Measurements from ENCODE around the gene LYST.

The LYST gene

GRCh38 chr1:235832011-235832410 lies 34.7 kb downstream of the LYST start:
- Histone ChIP-seq H3K36me3 (ENCODE audit: control insufficient read depth, insufficient read depth, low read length) (no peaks in the 10 kb centered on the region), H3K27me3 (replicated peaks; ENCODE audit: control insufficient read depth, insufficient read depth, low read length) (no peaks in the 10 kb centered on the region), H3K4me3 (replicated peaks; ENCODE audit: low read depth, low read length) (no peak overlapping the region)
- no peak for DNase-seq (ENCODE audit: extremely low read depth, insufficient read length)
- no peak for TF ChIP-seq CTCF (IDR thresholded peaks at IDR 0.05; ENCODE audit: insufficient read depth, low read length, poor library complexity, severe bottlenecking)

DNA sequence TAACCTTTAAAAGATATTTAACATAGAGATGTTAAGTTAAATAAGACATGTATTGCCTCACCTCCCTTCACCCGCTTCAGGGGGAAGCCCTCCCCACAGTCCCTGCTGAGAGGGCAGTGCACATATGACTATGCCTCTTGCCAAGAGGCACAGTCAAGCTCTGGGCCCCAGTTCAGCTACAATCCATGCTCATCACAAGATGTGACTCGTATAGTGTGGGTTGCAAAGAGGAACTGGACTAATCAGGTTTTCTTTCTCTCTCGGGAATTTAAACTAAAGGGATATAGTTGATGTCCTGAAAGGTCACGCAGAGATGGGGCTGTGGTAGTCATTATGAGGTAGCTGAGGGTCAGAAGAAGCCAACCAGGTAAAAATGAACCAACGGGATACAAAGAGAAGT lies 35.6 kb downstream of the LYST start:
- peak; percentile 22 for DNase-seq (ENCODE audit: extremely low read depth, insufficient read length)
- Histone ChIP-seq H3K27me3 (replicated peaks; ENCODE audit: control insufficient read depth, insufficient read depth, low read length) (no peaks in the 10 kb centered on the region), H3K36me3 (ENCODE audit: control insufficient read depth, insufficient read depth, low read length) (no peaks in the 10 kb centered on the region), H3K4me3 (replicated peaks; ENCODE audit: low read depth, low read length) (no peak overlapping the region)
- TF ChIP-seq CTCF (IDR thresholded peaks at IDR 0.05; ENCODE audit: insufficient read depth, low read length, poor library complexity, severe bottlenecking), result no peak

DNA sequence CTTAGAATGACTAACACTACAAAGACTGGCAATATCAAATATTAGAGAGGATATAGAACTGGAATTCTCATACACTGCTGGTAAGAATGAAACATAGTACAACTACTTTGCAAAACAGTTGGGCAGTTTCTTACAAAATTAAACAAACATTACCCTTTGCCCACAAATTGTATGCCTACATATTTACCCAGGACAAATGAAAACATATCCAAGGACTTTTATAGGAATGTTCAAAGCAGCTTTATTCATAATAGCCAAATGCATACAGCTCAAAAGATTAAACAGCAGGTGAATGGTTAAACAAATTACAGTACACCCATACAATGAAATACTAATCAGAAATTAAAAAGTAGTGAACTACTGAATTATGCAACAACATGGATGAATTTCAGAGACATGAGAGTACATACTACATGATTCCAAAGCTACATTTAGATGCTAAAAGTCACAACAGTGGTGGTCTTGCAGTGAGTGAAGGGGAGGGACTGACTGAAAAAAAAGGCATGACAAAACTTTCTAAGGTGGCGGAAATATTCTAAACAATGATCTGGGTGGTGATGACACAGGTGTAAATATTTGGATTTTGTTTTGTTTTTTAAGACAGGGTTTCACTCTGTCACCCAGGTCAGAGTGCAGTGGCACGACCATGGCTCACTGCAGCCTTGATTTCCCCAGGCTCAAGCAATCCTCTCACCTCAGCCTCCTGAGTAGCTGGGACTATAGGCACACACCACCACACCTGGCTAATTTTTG lies 40.4 kb downstream of the LYST start:
- H3K36me3 ChIP-seq (ENCODE audit: control insufficient read depth, insufficient read depth, low read length), result no peaks in the 10 kb centered on the region
- H3K27me3 ChIP-seq (replicated peaks; ENCODE audit: control insufficient read depth, insufficient read depth, low read length), result no peaks in the 10 kb centered on the region
- no peak for DNase-seq (ENCODE audit: extremely low read depth, insufficient read length)
- TF ChIP-seq CTCF (IDR thresholded peaks at IDR 0.05; ENCODE audit: insufficient read depth, low read length, poor library complexity, severe bottlenecking), result no peak
- no peak overlapping the region for H3K4me3 ChIP-seq (replicated peaks; ENCODE audit: low read depth, low read length)

DNA sequence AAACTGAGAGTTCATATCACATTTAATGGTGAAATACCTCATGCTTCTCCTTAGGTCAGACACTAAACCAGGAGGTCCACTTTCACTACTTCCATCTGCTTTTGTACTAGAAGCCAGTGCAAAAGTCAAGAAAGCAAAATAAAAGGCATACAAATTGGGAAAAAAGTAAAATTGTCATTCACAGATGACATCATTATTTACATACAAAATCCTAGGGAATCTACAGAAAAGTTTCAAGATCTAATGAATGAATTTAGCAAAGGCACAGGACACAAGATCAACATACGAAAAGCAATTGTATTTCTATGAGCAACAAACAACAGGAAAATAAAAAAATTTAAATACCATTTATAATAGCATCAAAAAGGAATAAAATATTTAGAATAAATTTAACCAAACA lies 41.5 kb downstream of the LYST start:
- H3K36me3 ChIP-seq (ENCODE audit: control insufficient read depth, insufficient read depth, low read length), result no peaks in the 10 kb centered on the region
- no peak for DNase-seq (ENCODE audit: extremely low read depth, insufficient read length)
- no peak overlapping the region for H3K4me3 ChIP-seq (replicated peaks; ENCODE audit: low read depth, low read length)
- no peak for TF ChIP-seq CTCF (IDR thresholded peaks at IDR 0.05; ENCODE audit: insufficient read depth, low read length, poor library complexity, severe bottlenecking)
- no peaks in the 10 kb centered on the region for H3K27me3 ChIP-seq (replicated peaks; ENCODE audit: control insufficient read depth, insufficient read depth, low read length)

GRCh38 chr1:235823684-235824083 lies 43.0 kb downstream of the LYST start:
- H3K4me3 ChIP-seq (replicated peaks; ENCODE audit: low read depth, low read length), result no peak overlapping the region

More at GRCh38 chr1:235823684-235824083, 43.0 kb downstream of the LYST start:
- no peak for TF ChIP-seq CTCF (IDR thresholded peaks at IDR 0.05; ENCODE audit: insufficient read depth, low read length, poor library complexity, severe bottlenecking)
- Histone ChIP-seq H3K36me3 (ENCODE audit: control insufficient read depth, insufficient read depth, low read length) (no peaks in the 10 kb centered on the region), H3K27me3 (replicated peaks; ENCODE audit: control insufficient read depth, insufficient read depth, low read length) (no peaks in the 10 kb centered on the region)
- no peak for DNase-seq (ENCODE audit: extremely low read depth, insufficient read length)
